ENCODE results near the gene PADI2. TPM values are rescaled to one million over a fixed set of nuclear protein-coding genes. Genes with fewer than 3 reads are reported as not detected.

The PADI2 gene
- total and polyA plus RNA-seq, 2 of the 8 experiments (the other 6 are each of a cell fraction or from before 2014, with no cell fraction given), result 1.6 to 7.5 TPM

- H3K4ac ChIP-seq (replicated peaks; ENCODE audit: insufficient read length, low read depth, low read length), result no peak overlapping the region
- no peaks in the 10 kb centered on the region for H3K79me2 ChIP-seq (ENCODE audit: control insufficient read depth in 1 of 2, insufficient read depth in 2 of 2, low read length in 2 of 2)
- H2BK120ac ChIP-seq (replicated peaks; ENCODE audit: low read depth, low read length), result no peak overlapping the region
- H3K9me3 ChIP-seq (ENCODE audit: insufficient read depth in 2 of 2, low read depth in 1 of 2, low read length in 1 of 2), result no peaks in the 10 kb centered on the region
- peaks cover 28 to 96% (median 59%) of the 10 kb centered on the region in 4 experiments for H3K36me3 ChIP-seq (ENCODE audit: control insufficient read depth in 2 of 4, insufficient read depth in 4 of 4, low read length in 3 of 4)
- no peak overlapping the region for H2BK12ac ChIP-seq (ENCODE audit: low read depth, low read length)
- POLR2A ChIA-PET (ENCODE audit: partially characterized antibody), result interaction anchor here (0.7 kb wide), 1 partner anchor 537 kb away, joined by 3 read pairs; no protein-coding TSS in a partner anchor
- no peak overlapping the region for H2AK5ac ChIP-seq (ENCODE audit: low read depth, low read length)
- no peak overlapping the region for H3K4me2 ChIP-seq (ENCODE audit: insufficient read depth in 1 of 2, low read depth in 2 of 2, low read length in 2 of 2)
- no peak overlapping the region for H4K8ac ChIP-seq (ENCODE audit: extremely low read depth, insufficient read depth, low read length)
- no peak overlapping the region for H3K23ac ChIP-seq (ENCODE audit: insufficient read length)
- CTCF ChIA-PET (ENCODE audit: partially characterized antibody), result interaction anchor here (1.2 to 2.9 kb wide), 8 partner anchors 11 to 71 kb away, joined by 3 to 16 read pairs (median 6); partner anchors contain the start of gene ATP13A2
- H3K27me3 ChIP-seq (replicated peaks in 1 of 4; ENCODE audit: control insufficient read depth in 3 of 4, extremely low read depth in 1 of 4, insufficient read depth in 3 of 4, low read length in 3 of 4), result no peaks in the 10 kb centered on the region
- no peak overlapping the region for H2BK15ac ChIP-seq (ENCODE audit: low read length)
- H3K79me1 ChIP-seq (ENCODE audit: low read depth, low read length), result no peaks in the 10 kb centered on the region
- WGBS, 2 experiments (ENCODE audit: extremely low coverage in 1 of 2, insufficient coverage in 1 of 2, insufficient read length in 1 of 2, insufficient replicate concordance in 2 of 2, low coverage in 1 of 2, low lambda C conversion rate in 2 of 2, missing lambda C conversion rate in 1 of 2), result 85% methylated on average over 3 of the region's 3 CpGs; no CpG with 5 or more reads in 1 of the 2 experiments
- no peak overlapping the region for H3K56ac ChIP-seq (replicated peaks; ENCODE audit: insufficient read length, low read depth, low read length)
- no peak overlapping the region for H3K27ac ChIP-seq (ENCODE audit: low read depth, low read length)
- peaks cover 0 to 2% of the 10 kb centered on the region in 2 experiments for H4K20me1 ChIP-seq (replicated peaks in 1 of 2; ENCODE audit: control insufficient read depth in 1 of 2, insufficient read depth in 2 of 2, low read length in 2 of 2)
- no peak overlapping the region for H4K5ac ChIP-seq (ENCODE audit: insufficient read length, low read depth, low read length)
- H3K4me3 ChIP-seq (ENCODE audit: extremely low read depth in 1 of 4, insufficient read depth in 2 of 4, low read depth in 3 of 4, low read length in 4 of 4), result no peak overlapping the region
- no peak for FAIRE-seq
- H2BK5ac ChIP-seq (ENCODE audit: low read depth, low read length), result no peak overlapping the region
- H3K4me1 ChIP-seq (replicated peaks in 1 of 4; ENCODE audit: control insufficient read depth in 3 of 4, insufficient read depth in 4 of 4, low read length in 3 of 4), result no peaks in the 10 kb centered on the region
- H3K14ac ChIP-seq (ENCODE audit: insufficient read length), result no peak overlapping the region
- H2AFZ ChIP-seq (ENCODE audit: low read length), result no peak overlapping the region
- H3K9ac ChIP-seq (replicated peaks in 1 of 4; ENCODE audit: extremely low read depth in 1 of 4, low read depth in 3 of 4, low read length in 3 of 4), result no peak overlapping the region
- H3K18ac ChIP-seq (ENCODE audit: extremely low read depth, low read length), result no peak overlapping the region
- DNase-seq (ENCODE audit: low read depth in 1 of 2, low spot score in 2 of 2), result no peak
- no peak overlapping the region for H2BK20ac ChIP-seq (ENCODE audit: low read length)
- H4K91ac ChIP-seq (replicated peaks; ENCODE audit: insufficient read length, low read length), result no peak overlapping the region
- no peaks in the 10 kb centered on the region for H3K23me2 ChIP-seq (ENCODE audit: low read depth, low read length)
- TF ChIP-seq TCF12 (IDR thresholded peaks at IDR 0.05; ENCODE audit: low read depth, low read length) (no peak), NRF1 (IDR thresholded peaks at IDR 0.05; ENCODE audit: low read depth, low read length) (no peak), ATF3 (IDR thresholded peaks at IDR 0.05; ENCODE audit: insufficient read depth, low read depth, low read length) (no peak), ZNF274 (IDR thresholded peaks at IDR 0.05; ENCODE audit: borderline replicate concordance, extremely low read depth, low read length) (no peak), GABPA (IDR thresholded peaks at IDR 0.05; ENCODE audit: borderline replicate concordance, insufficient read depth, low read length) (no peak), TBP (IDR thresholded peaks at IDR 0.05; ENCODE audit: low read depth, low read length) (no peak), CEBPB (IDR thresholded peaks at IDR 0.05; ENCODE audit: low read depth, low read length) (no peak), SIN3A (conservative IDR thresholded peaks at IDR 0.05 in 1 of 2, IDR thresholded peaks at IDR 0.05 in 1 of 2; ENCODE audit: low read depth in 1 of 2, low read length in 2 of 2) (no peak), RXRA (IDR thresholded peaks at IDR 0.05; ENCODE audit: insufficient read depth, low read depth, low read length) (no peak), BACH1 (IDR thresholded peaks at IDR 0.05; ENCODE audit: low read length) (no peak), RAD21 (IDR thresholded peaks at IDR 0.05 in 1 of 2, conservative IDR thresholded peaks at IDR 0.05 in 1 of 2; ENCODE audit: low read depth in 2 of 2, low read length in 2 of 2) (no peak)
- TF ChIP-seq, protein P1, sequence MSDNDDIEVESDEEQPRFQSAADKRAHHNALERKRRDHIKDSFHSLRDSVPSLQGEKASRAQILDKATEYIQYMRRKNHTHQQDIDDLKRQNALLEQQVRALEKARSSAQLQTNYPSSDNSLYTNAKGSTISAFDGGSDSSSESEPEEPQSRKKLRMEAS (IDR thresholded peaks at IDR 0.05), result no peak
Observed at GRCh38 chr1:17023573-17023972, 95.7 kb downstream of the PADI2 start.
